IPS DF 6.9 (cell line): ENCODE results near the gene NOSIP.

Experiments used
- DNase-seq: peaks from one replicate; pipeline ENCODE4 v3.0.0-alpha.2; 2013; ENCODE audit warnings: low read depth, low spot score
- H3K27ac ChIP-seq: one replicate; pipeline ENCODE4 v1.5.1; 2013; ENCODE audit warnings: low read length, control low read depth
- H3K27me3 ChIP-seq: 2 replicates; pipeline ENCODE4 v1.6.1; 2013; ENCODE audit warnings: mild to moderate bottlenecking, low read length; ENCODE audit not compliant: control insufficient read depth, insufficient read depth
- H3K36me3 ChIP-seq: 2 replicates; pipeline ENCODE4 v1.6.1; 2013; ENCODE audit warnings: low read length; ENCODE audit not compliant: control insufficient read depth, insufficient read depth
- H3K4me1 ChIP-seq: 2 replicates; pipeline ENCODE4 v1.6.1; 2013; ENCODE audit warnings: low read length; ENCODE audit not compliant: control insufficient read depth, insufficient read depth
- H3K4me3 ChIP-seq: 2 replicates; pipeline ENCODE4 v1.5.1; 2013; ENCODE audit warnings: mild to moderate bottlenecking, low read length
- H3K9me3 ChIP-seq: 2 replicates; pipeline ENCODE4 v1.6.1; 2013; ENCODE audit warnings: low read length, inconsistent platforms; ENCODE audit not compliant: control insufficient read depth, insufficient read depth
- WGBS: extraction: QIAGEN DNeasy Blood & Tissue Kit; methylation state at CpG from one replicate; pipeline ENCODE4 v1.1.7; 2013; ENCODE audit warnings: mixed read lengths, missing lambda C conversion rate; ENCODE audit not compliant: insufficient read length, insufficient coverage; 5-methylcytosine and 5-hydroxymethylcytosine counted together

NOSIP gene

DNA sequence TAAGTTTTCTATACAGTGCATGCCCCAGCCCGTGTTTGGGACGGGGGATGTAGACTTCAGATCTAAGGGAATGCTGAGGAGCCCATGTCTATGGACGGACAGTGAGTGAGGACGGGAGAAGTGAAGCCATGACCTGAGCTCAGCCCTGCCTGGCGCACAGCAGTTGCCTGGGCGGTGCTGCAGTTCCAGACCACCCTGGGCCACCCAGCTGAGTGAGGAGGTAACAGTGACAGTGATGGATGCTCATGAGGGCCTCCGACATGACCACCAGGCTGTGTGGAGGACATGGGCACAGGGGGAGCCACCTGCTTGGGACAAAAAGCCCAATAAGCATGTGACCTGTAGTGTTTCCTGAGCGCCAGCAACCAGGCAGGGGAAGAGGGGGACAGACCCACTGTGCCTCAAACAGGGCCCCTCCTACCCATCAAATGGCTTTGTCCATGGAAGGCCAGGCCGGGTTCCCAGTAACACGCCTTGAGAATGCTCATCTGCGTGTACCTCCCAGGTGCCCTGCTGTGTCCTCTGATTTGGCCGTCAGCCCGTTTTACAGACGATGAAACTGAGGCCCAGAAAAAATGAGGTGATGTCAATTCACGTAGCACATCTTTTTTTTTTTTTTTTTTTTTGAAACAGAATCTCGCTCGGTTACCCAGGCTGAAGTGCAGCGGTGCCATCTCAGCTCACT is 22.6 kb downstream of the NOSIP start:
- WGBS: no CpG with 5 or more reads among the region's 18 CpGs
- H3K36me3 ChIP-seq: peaks cover 12% of the 10 kb centered on the region
- no peaks in the 10 kb centered on the region; the same call in 1 of the 2 replicates for H3K4me1 ChIP-seq
- H3K4me3 ChIP-seq: no peak overlapping the region
- no peaks in the 10 kb centered on the region for H3K27me3 ChIP-seq
- no peak overlapping the region for H3K27ac ChIP-seq
- no peaks in the 10 kb centered on the region for H3K9me3 ChIP-seq
- DNase-seq: no peak

DNA sequence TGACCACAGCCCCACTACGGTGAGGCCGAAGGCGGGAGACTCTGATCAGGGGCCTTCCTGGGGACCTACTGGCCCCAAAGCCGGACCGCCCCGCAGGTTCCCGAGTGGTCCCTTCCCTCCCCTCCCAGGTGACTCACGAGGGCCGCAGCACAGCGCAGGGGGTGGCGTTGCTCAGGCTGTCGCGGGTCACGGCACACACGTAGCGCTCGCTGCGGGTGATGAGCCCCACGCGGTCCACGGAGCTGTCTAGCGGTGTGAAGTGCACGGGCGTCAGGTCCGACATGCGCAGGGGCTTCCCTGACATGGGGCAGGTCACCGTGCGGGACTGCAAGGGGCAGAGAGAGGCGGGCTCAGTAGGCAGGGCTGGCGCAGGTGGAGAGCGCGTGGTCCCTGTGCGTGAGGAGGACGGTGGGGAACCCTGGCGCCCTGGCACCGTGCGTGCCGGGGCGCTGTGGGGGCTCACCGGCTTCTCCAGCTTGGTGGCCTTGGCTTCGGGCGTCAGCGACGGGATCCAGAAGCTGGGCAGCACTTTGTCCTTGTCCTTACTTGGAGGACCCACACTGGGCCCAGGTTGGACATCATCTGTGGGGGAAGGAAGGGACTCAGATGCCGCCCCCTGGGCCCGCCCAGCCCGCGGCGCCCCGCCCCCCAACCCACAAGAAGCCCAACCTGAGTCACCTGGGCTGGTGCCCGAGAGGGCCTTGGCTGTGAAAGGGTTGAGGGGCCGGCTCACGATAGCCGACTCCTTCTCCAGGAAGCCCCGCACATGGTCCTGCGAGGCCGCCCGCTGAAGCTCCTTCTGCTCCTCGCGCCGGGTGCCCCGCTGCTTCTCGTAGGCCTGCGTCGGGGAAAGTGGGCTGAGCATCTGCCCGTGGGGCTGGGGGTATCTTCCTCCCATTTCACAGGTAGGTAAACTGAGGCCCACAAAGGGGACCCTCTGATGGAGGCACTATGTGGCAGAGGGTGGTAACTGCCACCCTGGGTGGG is 23.7 kb downstream of the NOSIP start:
- Histone ChIP-seq H3K4me3 (peak overlapping the region; percentile 55; the same call in 1 of the 2 replicates), H3K27me3 (no peaks in the 10 kb centered on the region), H3K36me3 (peaks cover 12% of the 10 kb centered on the region), H3K27ac (no peak overlapping the region), H3K4me1 (no peaks in the 10 kb centered on the region; the same call in 1 of the 2 replicates), H3K9me3 (no peaks in the 10 kb centered on the region)
- no CpG with 5 or more reads among the region's 66 CpGs for WGBS
- no peak for DNase-seq

DNA sequence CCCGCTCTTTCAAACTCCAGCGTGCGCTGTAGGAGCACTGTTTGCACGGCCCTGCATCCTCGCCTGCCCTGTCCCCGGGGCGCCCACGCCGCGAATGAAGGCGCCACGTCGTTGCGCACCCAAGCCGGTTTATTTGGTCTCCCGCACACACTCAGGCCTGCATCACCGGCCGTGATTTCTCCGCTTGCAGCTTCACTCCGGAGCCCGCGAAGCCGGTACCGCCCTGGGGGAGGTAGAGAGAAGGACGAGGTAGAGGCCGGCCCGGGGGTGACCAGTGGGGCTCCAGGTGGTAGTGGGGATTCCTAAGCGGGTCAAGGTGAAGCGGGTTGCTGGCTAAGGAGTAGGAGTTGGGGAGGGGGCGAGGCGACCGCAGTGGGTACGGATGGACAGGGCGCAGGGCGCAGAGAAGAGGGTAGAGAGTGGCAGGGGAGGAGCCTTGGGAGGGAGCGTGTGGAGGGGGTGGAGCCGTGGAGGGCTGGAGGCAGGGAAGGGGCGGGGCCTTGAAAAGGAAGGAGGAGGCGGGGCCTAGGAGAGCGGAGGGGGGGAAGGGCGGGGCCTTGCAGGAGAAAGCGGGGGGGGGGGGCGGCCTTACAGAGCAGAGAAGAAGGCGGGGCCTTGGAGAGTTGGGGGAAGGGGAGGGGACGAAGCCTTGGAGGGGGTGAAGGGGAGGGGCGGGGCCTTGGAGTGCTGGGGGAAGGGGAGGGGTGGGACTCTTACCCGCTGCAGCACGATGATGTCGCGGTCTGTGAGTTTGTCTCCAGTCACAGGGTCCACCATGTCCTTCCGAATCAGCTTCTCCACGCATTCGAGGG is 24.6 kb downstream of the NOSIP start:
- WGBS: no CpG with 5 or more reads among the region's 53 CpGs
- no peak overlapping the region for H3K27ac ChIP-seq
- no peak for DNase-seq
- H3K27me3 ChIP-seq: no peaks in the 10 kb centered on the region
- peak overlapping the region; percentile 55; the same call in 1 of the 2 replicates for H3K4me3 ChIP-seq
- no peaks in the 10 kb centered on the region; the same call in 1 of the 2 replicates for H3K4me1 ChIP-seq
- peaks cover 12% of the 10 kb centered on the region for H3K36me3 ChIP-seq
- no peaks in the 10 kb centered on the region for H3K9me3 ChIP-seq

DNA sequence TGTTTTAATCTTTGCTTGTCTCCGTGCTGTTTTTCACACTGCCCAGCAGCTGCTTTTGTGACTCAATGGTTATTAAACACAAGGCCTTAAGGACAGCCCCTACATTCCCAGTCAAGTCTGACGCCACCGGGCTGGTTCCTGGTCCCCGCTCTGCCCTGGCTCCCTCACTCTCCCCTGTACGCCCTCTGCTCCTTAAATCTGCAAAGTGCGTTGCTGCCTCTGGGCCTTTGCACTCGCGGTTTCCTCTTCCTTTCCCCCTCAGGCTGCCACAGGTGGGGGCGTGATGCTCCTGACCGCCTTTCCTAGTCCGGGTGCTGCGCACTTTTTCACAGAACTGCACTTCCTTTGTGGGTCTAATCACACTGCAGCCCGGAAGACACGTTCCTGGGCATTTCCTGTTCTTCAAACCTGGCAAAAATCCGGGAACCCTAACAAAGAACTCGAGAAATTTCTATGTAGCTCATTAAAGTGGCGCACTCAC is 25.6 kb downstream of the NOSIP start:
- no peaks in the 10 kb centered on the region for H3K9me3 ChIP-seq
- no peak for DNase-seq
- no peak overlapping the region for H3K4me3 ChIP-seq
- no peak overlapping the region for H3K27ac ChIP-seq
- no peaks in the 10 kb centered on the region; the same call in 1 of the 2 replicates for H3K4me1 ChIP-seq
- WGBS: no CpG with 5 or more reads among the region's 17 CpGs
- peaks cover 9% of the 10 kb centered on the region for H3K36me3 ChIP-seq
- no peaks in the 10 kb centered on the region for H3K27me3 ChIP-seq

DNA sequence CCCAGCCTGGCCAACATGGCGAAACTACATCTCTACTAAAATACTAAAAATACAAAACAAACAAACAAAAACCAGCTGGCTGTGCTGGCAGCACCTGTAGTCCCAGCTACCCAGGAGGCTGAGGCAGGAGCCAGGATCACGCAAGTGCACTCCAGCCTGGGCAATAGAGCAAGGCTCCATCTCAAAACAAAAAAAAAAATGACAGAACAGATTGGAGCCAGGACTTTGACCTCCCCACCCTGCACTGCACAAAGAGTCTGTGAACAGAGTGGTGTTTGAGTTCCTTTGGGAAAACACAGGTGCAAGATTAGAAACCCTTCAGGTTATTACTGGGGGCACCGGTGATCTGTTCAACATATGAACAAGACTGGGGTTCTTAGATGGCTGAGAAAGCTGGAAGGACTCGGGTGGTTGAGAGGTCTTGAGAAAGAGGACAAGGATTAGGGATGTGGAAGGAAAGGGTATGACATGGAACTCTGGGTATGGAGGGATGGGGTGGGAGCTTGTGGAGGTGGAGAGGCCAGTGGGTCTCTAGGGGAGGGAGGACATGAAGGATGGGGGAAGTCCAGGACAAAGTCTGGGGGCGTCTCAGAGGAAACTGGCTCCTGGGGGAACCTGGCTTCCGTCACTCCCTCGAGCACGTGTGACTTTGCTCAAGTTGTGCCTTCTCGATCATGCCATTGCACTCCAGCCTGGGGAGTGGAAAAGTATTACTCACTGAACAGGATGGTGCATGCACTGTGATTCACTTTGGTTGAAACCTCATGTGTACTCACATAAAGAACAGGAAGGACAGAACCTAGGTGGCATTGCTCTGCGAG is 26.7 kb downstream of the NOSIP start:
- 100% methylated on average over 1 of the region's 10 CpGs for WGBS
- DNase-seq: no peak

DNA sequence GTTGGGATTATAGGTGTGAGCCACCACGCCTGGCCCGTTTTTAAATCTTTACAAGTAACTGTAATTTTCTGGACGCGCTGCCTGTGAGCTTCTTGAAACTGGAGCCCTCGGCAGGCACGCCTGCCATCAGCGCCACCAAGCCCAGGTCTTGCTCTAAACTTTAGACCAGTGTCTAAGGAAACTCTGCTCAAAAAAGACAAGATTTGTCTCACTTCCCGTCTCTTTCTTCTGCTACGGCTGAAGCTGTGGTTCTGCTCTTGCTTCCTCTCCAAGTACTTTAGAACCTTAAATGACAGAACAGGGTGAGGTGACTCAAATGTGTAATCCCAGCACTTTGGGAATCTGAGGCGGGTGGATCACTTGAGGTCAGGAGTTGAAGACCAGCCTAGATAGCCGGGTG is 27.6 kb downstream of the NOSIP start:
- no peaks in the 10 kb centered on the region for H3K9me3 ChIP-seq
- peaks cover 6% of the 10 kb centered on the region for H3K36me3 ChIP-seq
- no peaks in the 10 kb centered on the region; the same call in 1 of the 2 replicates for H3K4me1 ChIP-seq
- H3K27ac ChIP-seq: no peak overlapping the region
- no peak for DNase-seq
- H3K4me3 ChIP-seq: no peak overlapping the region
- no peaks in the 10 kb centered on the region for H3K27me3 ChIP-seq
- no CpG with 5 or more reads among the region's 11 CpGs for WGBS

More for the DNA sequence above, 26.7 kb downstream of the NOSIP start:
- Histone ChIP-seq H3K9me3 (no peaks in the 10 kb centered on the region), H3K36me3 (peaks cover 8% of the 10 kb centered on the region), H3K27ac (no peak overlapping the region), H3K4me3 (no peak overlapping the region), H3K27me3 (no peaks in the 10 kb centered on the region), H3K4me1 (no peaks in the 10 kb centered on the region; the same call in 1 of the 2 replicates)

DNA sequence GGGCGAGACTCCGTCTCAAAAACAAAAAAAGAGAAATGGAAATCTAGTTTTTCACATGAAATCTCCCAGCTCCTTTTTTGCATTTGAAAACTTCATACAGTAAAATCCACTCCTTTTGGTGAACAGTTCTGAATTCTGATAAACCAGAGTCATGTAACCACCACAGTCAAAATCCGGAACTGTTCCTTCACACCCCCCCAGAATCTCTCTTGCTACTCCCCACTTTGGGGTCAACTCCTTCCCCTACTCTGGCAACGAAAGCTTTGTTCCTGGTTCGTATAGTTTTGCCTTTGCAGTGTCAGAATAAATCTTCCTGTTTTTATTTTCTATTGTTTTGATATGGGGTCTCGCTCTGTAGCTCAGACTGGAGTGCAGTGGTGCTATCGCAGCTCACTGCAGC is 28.8 kb downstream of the NOSIP start:
- WGBS: no CpG with 5 or more reads among the region's 7 CpGs
- DNase-seq: no peak
- H3K4me3 ChIP-seq: no peak overlapping the region
- H3K9me3 ChIP-seq: no peaks in the 10 kb centered on the region
- H3K4me1 ChIP-seq: no peaks in the 10 kb centered on the region
- peaks cover 3% of the 10 kb centered on the region; the same call in 1 of the 2 replicates for H3K36me3 ChIP-seq
- no peak overlapping the region for H3K27ac ChIP-seq
- H3K27me3 ChIP-seq: no peaks in the 10 kb centered on the region

DNA sequence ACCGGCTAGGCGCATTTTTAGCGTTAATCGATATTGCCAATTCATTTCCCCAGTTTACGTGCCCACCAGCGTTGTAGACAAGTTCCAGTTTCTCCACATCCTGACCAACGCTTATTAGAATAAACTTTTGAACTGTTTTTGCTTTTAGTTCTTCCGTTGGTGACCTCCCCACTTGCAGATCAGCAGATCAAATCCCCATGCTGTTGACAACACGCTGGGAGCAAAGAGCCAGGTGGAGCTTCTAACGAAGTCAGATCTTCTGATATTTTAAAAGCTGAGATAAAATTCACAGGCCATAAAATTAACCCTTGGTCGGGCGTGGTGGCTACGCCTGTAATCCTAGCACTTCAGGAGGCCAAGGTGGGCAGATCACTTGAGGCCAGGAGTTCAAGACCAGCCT is 31.3 kb downstream of the NOSIP start:
- Histone ChIP-seq H3K4me3 (no peak overlapping the region), H3K9me3 (no peaks in the 10 kb centered on the region), H3K27me3 (no peaks in the 10 kb centered on the region), H3K4me1 (no peaks in the 10 kb centered on the region), H3K27ac (no peak overlapping the region), H3K36me3 (no peaks in the 10 kb centered on the region)
- DNase-seq: no peak
- no CpG with 5 or more reads among the region's 13 CpGs for WGBS

DNA sequence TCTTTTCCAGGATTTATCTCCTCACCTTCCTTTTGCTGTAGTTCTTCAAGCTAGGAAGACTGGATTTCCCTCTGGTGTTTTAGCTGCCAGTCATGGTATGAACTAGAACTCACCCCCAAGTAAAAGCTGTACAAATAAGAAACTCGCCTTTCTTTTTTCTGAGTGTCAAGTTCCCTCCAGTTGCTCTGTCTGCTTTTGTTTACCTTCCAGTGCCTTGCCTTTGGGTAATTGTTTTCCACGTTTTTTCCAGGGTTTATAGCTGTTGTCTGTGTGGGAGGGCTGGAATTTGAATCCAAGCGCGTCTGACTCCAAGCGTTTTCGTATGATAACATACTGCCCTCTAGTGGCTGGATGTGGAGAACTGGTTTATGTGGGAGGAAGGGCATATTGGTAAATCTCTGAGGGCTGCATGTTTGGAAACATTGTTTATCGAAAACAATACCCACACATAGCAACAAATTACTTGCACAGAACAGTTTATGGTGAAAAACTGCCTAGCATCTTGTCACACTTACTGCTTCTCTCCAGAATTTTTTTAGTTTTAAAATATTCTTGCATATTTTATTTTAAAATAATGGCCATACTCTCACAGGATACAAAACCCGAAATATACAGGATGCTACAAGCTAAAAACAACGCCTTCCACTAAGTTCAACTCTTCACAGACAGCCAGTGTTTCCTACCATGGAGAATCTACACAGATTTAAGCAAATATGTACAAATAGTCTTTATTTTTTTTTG is 33.4 kb downstream of the NOSIP start:
- no peak for DNase-seq
- WGBS: no CpG with 5 or more reads among the region's 9 CpGs
- Histone ChIP-seq H3K27ac (no peak overlapping the region), H3K9me3 (no peaks in the 10 kb centered on the region), H3K27me3 (no peaks in the 10 kb centered on the region), H3K4me3 (no peak overlapping the region), H3K36me3 (no peaks in the 10 kb centered on the region), H3K4me1 (no peaks in the 10 kb centered on the region)
